HUDEP-2 (cell line): ENCODE measurements around the gene SLC46A3.
"Not testable (repeated sequence)": the region's sequence is repeated elsewhere in the genome, so short reads cannot be mapped to it uniquely, and the experiment has no call there.

Experiments used
- DNase-seq, 76 experiments: peaks; one replicate each; lab custom pipeline; 2025; ENCODE audit not compliant: unreplicated experiment in 76 of 76; lab: John Stamatoyannopoulos, UW

SLC46A3 gene

GRCh38 chr13:28718543-28719226, at the start of gene SLC46A3:
TSS of gene SLC46A3 (minus strand) at chr13:28718970. CDS start at chr13:28717998, 972 bp downstream.
- peak in 55 of 76 experiments; percentile 1 to 93 (median 64) for DNase-seq

- DNase-seq, result no peak
Measured at GRCh38 chr13:28763887-28764286, 45.1 kb upstream of the SLC46A3 start.

- no peak for DNase-seq
Measured at GRCh38 chr13:28761586-28761985, 42.8 kb upstream of the SLC46A3 start.

GRCh38 chr13:28755546-28755870, 36.7 kb upstream of the SLC46A3 start:
- no peak for DNase-seq

GRCh38 chr13:28754698-28755545, 36.2 kb upstream of the SLC46A3 start:
- DNase-seq, result peak in 2 of 76 experiments; percentile 1 to 2

- no peak for DNase-seq
Measured at GRCh38 chr13:28753946-28754345, 35.2 kb upstream of the SLC46A3 start.

GRCh38 chr13:28753208-28753892, 34.6 kb upstream of the SLC46A3 start:
- DNase-seq, result no peak

GRCh38 chr13:28751175-28751960, 32.6 kb upstream of the SLC46A3 start:
- DNase-seq, result no peak

GRCh38 chr13:28750187-28751045, 31.6 kb upstream of the SLC46A3 start:
- DNase-seq, result peak in 18 of 76 experiments; percentile 1 to 57 (median 24)

GRCh38 chr13:28747851-28748250, 29.1 kb upstream of the SLC46A3 start:
- no peak for DNase-seq

- DNase-seq, result no peak
Measured at GRCh38 chr13:28746287-28746612, 27.5 kb upstream of the SLC46A3 start.

GRCh38 chr13:28744656-28745055, 25.9 kb upstream of the SLC46A3 start:
- DNase-seq, result peak in 17 of 76 experiments; percentile 4 to 50 (median 18)

- no peak for DNase-seq
Measured at GRCh38 chr13:28744091-28744536, 25.3 kb upstream of the SLC46A3 start.

GRCh38 chr13:28743499-28744083, 24.8 kb upstream of the SLC46A3 start:
- DNase-seq, result no peak

GRCh38 chr13:28743020-28743419, 24.2 kb upstream of the SLC46A3 start:
- DNase-seq, result no peak

- DNase-seq, result not testable (repeated sequence)
Measured at GRCh38 chr13:28742445-28742844, 23.7 kb upstream of the SLC46A3 start.

- DNase-seq, result no peak
Measured at GRCh38 chr13:28741084-28741491, 22.3 kb upstream of the SLC46A3 start.

GRCh38 chr13:28739376-28739775, 20.6 kb upstream of the SLC46A3 start:
- no peak for DNase-seq

- no peak for DNase-seq
Measured at GRCh38 chr13:28735481-28736029, 16.8 kb upstream of the SLC46A3 start.
